MCF 10A (cell line): ENCODE results near the gene TRAF2. TPM values are rescaled to one million over a fixed set of nuclear protein-coding genes. Genes with fewer than 3 reads are reported as not detected.
A peak's percentile ranks its signal among the peaks of the same experiment; 100 is the strongest.

Source experiments
- BruUV-seq: library from RNA; stranded (reverse); fragments of 400-500 nt; replicated peaks from 2 replicates; lab custom pipeline; 2021; lab: Mats Ljungman, UMichigan
- CTCF ChIA-PET: fragments of 300-600 bp; sonication (Branson Sonifier 250); formaldehyde crosslinking; extraction: SDS; loops from one replicate; lab custom pipeline; 2021; ENCODE audit warnings: antibody characterized with exemption, inconsistent platforms; lab: Yijun Ruan, JAX
- POLR2A ChIA-PET: fragments of 300-600, 350-650 bp; sonication (Branson Sonifier 250); formaldehyde crosslinking; extraction: SDS; loops from one replicate; lab custom pipeline; 2020; ENCODE audit warnings: antibody characterized with exemption, inconsistent platforms; lab: Yijun Ruan, JAX
- DNase-seq: peaks from one replicate; pipeline ENCODE4 v3.0.0-alpha.2; 2018; ENCODE audit not compliant: unreplicated experiment
- H3K27ac Mint-ChIP-seq: one replicate; pipeline ENCODE4 v1.8.0; 2022; ENCODE audit warnings: mild to moderate bottlenecking, low read depth, mixed read lengths; ENCODE audit not compliant: unreplicated experiment
- H3K27me3 Mint-ChIP-seq: one replicate; pipeline ENCODE4 v1.8.0; 2022; ENCODE audit warnings: mixed read lengths; ENCODE audit not compliant: insufficient read depth, unreplicated experiment
- H3K36me3 Mint-ChIP-seq: one replicate; pipeline ENCODE4 v1.8.0; 2022; ENCODE audit warnings: mild to moderate bottlenecking, moderate library complexity, mixed read lengths; ENCODE audit not compliant: insufficient read depth, unreplicated experiment
- H3K4me1 Mint-ChIP-seq: one replicate; pipeline ENCODE4 v1.8.0; 2022; ENCODE audit warnings: mixed read lengths; ENCODE audit not compliant: insufficient read depth, unreplicated experiment
- H3K4me3 Mint-ChIP-seq: one replicate; pipeline ENCODE4 v1.8.0; 2022; ENCODE audit warnings: mild to moderate bottlenecking, moderate library complexity, mixed read lengths; ENCODE audit not compliant: unreplicated experiment
- H3K9me3 Mint-ChIP-seq: one replicate; pipeline ENCODE4 v1.8.0; 2022; ENCODE audit warnings: mixed read lengths; ENCODE audit not compliant: unreplicated experiment
- CTCF ChIP-seq: fragments of 200-600 bp; IDR thresholded peaks from one replicate; pipeline ENCODE4 v1.8.0; 2022; ENCODE audit warnings: antibody characterized with exemption, mild to moderate bottlenecking; ENCODE audit not compliant: unreplicated experiment
- intact Hi-C: fragments of 100-400 bp; cut with micrococcal nuclease; formaldehyde crosslinking; loops from 2 replicates; pipeline ENCODE4 v1.14.1; 2022
- total RNA-seq: library from RNA; stranded (reverse); gene quantifications from 2 replicates; pipeline ENCODE4 v1.2.3, GENCODE V29; 2022

TRAF2 gene
- total RNA-seq, 1 experiment from 2014 or later = 14.1 TPM

GRCh38 chr9:136957461-136957860 is 71.1 kb downstream of the TRAF2 start:
- no peak for TF ChIP-seq CTCF
- ChIA-PET POLR2A (no interaction called here), CTCF (no interaction called here)
- Mint-ChIP-seq H3K4me3 (no peak overlapping the region), H3K9me3 (peaks cover 10% of the 10 kb centered on the region), H3K36me3 (no peaks in the 10 kb centered on the region), H3K4me1 (peaks cover 5% of the 10 kb centered on the region), H3K27ac (no peak overlapping the region), H3K27me3 (no peaks in the 10 kb centered on the region)
- no peak for DNase-seq
- no TSS peak for BruUV-seq
- intact Hi-C loops = no loop called here

GRCh38 chr9:136957901-136958300 is 71.6 kb downstream of the TRAF2 start:
- TF ChIP-seq CTCF = no peak
- CTCF ChIA-PET = interaction anchor here (0.6 kb wide), 1 partner anchor 88 kb away, joined by 3 read pairs; no protein-coding TSS in a partner anchor
- no TSS peak for BruUV-seq

GRCh38 chr9:136958473-136958872 is 72.2 kb downstream of the TRAF2 start:
- intact Hi-C loops = no loop called here
- TF ChIP-seq CTCF = no peak
- ChIA-PET POLR2A (no interaction called here), CTCF (no interaction called here)
- H3K9me3 Mint-ChIP-seq = peaks cover 10% of the 10 kb centered on the region
- H3K27me3 Mint-ChIP-seq = no peaks in the 10 kb centered on the region
- peaks cover 10% of the 10 kb centered on the region for H3K4me1 Mint-ChIP-seq
- no peak overlapping the region for H3K4me3 Mint-ChIP-seq
- no TSS peak for BruUV-seq
- DNase-seq = no peak
- peak overlapping the region; percentile 12 for H3K27ac Mint-ChIP-seq
- peaks cover 7% of the 10 kb centered on the region for H3K36me3 Mint-ChIP-seq

More at GRCh38 chr9:136957901-136958300, 71.6 kb downstream of the TRAF2 start:
- no peaks in the 10 kb centered on the region for H3K27me3 Mint-ChIP-seq
- intact Hi-C loops = no loop called here
- peaks cover 1% of the 10 kb centered on the region for H3K36me3 Mint-ChIP-seq
- peaks cover 8% of the 10 kb centered on the region for H3K4me1 Mint-ChIP-seq
- no peak overlapping the region for H3K4me3 Mint-ChIP-seq
- H3K9me3 Mint-ChIP-seq = peaks cover 10% of the 10 kb centered on the region
- POLR2A ChIA-PET = no interaction called here
- DNase-seq = no peak
- H3K27ac Mint-ChIP-seq = no peak overlapping the region

- BruUV-seq = no TSS peak
- ChIA-PET CTCF (interaction anchor here (0.7 to 1.1 kb wide), 3 partner anchors 70 to 76 kb away, joined by 3 read pairs; no protein-coding TSS in a partner anchor), POLR2A (interaction anchor here (0.8 to 1.5 kb wide), 2 partner anchors 11 to 180 kb away, joined by 3 to 5 read pairs; partner anchors contain the start of gene GRIN1)
- TF ChIP-seq CTCF = no peak
- no peak for DNase-seq
- Mint-ChIP-seq H3K27me3 (no peaks in the 10 kb centered on the region), H3K9me3 (peaks cover 10% of the 10 kb centered on the region), H3K36me3 (peaks cover 7% of the 10 kb centered on the region), H3K4me1 (peaks cover 10% of the 10 kb centered on the region), H3K27ac (peak overlapping the region; percentile 12), H3K4me3 (no peak overlapping the region)
- intact Hi-C loops = no loop called here
These were observed 72.9 kb downstream of the TRAF2 start for GRCh38 chr9:136958898-136959850.
